HepG2 (cell line): ENCODE measurements around the gene AGER. TPM values are rescaled to one million over a fixed set of nuclear protein-coding genes. Genes with fewer than 3 reads are reported as not detected.

Experiments used
- ATAC-seq: fragments of 200-7000 bp; cut with Tn5 transposase; 3 replicates; pipeline ENCODE4 v1.9.1; 2020; ENCODE audit warnings: mild to moderate bottlenecking, moderate library complexity
- BruUV-seq: library from RNA; stranded (reverse); fragments of 400-500 nt; replicated peaks from 2 replicates; lab custom pipeline; 2021; lab: Mats Ljungman, UMichigan
- CTCF ChIA-PET: fragments of 300-600 bp; formaldehyde crosslinking; extraction: SDS; loops from one replicate; lab custom pipeline; 2021; ENCODE audit warnings: low total read pairs, inconsistent platforms, low intra/inter-chr PET ratio; lab: Yijun Ruan, JAX
- POLR2A ChIA-PET: fragments of 350-600 bp; sonication (Branson Sonifier 250); formaldehyde crosslinking; loops from one replicate; lab custom pipeline; 2020; ENCODE audit warnings: antibody characterized with exemption, inconsistent platforms; lab: Yijun Ruan, JAX
- DNase-seq: peaks from one replicate; pipeline ENCODE4 v3.0.0-alpha.2; 2015; ENCODE audit warnings: low spot score
- FAIRE-seq: peaks from 3 replicates; lab custom pipeline; 2011; peaks lifted over from hg19 to GRCh38; lab: Jason Lieb, UNC
- H2AFZ ChIP-seq: one replicate; pipeline ENCODE4 v1.6.1; 2011; ENCODE audit warnings: low read length, inconsistent platforms
- H3K27ac ChIP-seq: fragments of 300-600 bp; 3 replicates; pipeline ENCODE4 v1.8.0; 2011; ENCODE audit warnings: mixed run types, mild to moderate bottlenecking, mixed read lengths, low read length, inconsistent platforms; ENCODE audit not compliant: insufficient read depth; ENCODE audit errors: extremely low read length
- H3K27me3 ChIP-seq, 2 experiments: fragments of 200-600 bp in 1 of 2; 2 replicates in 1 of 2; 3 replicates in 1 of 2; pipeline versions ENCODE4 v1.6.0 to v1.8.0; 2011; ENCODE audit warnings: low read length in 2 of 2, mild to moderate bottlenecking in 2 of 2, moderate library complexity in 2 of 2, inconsistent platforms in 1 of 2; ENCODE audit not compliant: insufficient read depth in 2 of 2, control insufficient read depth in 1 of 2
- H3K36me3 ChIP-seq, 2 experiments: fragments of 200-600 bp in 1 of 2; replicated peaks in 1 of 2; 2 replicates in 1 of 2; 3 replicates in 1 of 2; pipeline versions ENCODE4 v1.5.1 to v1.8.0; 2011; ENCODE audit warnings: low read length in 2 of 2, inconsistent platforms in 1 of 2; ENCODE audit not compliant: insufficient read depth in 2 of 2, control insufficient read depth in 1 of 2
- H3K4me1 ChIP-seq: 2 replicates; pipeline ENCODE4 v1.5.1; 2012; ENCODE audit warnings: low read length, inconsistent platforms; ENCODE audit not compliant: insufficient read depth
- H3K4me2 ChIP-seq: 2 replicates; pipeline ENCODE4 v1.6.0; 2011; ENCODE audit warnings: low read depth, low read length, inconsistent platforms
- H3K4me3 ChIP-seq, 3 experiments: fragments of 200-600 bp in 1 of 3; sonication (generic), shearing (Covaris generic) in 1 of 3; replicated peaks in 1 of 3; 2 replicates each; pipeline ENCODE4 v1.5.1; 2011 to 2016; ENCODE audit warnings: low read length in 3 of 3, inconsistent platforms in 2 of 3, low read depth in 2 of 3, mild to moderate bottlenecking in 2 of 3, control low read depth in 1 of 3, mixed read lengths in 1 of 3; ENCODE audit not compliant: insufficient read depth in 1 of 3
- H3K79me2 ChIP-seq: one replicate; pipeline ENCODE4 v1.6.1; 2011; ENCODE audit warnings: low read length, inconsistent platforms; ENCODE audit not compliant: insufficient read depth
- H3K9ac ChIP-seq: 2 replicates; pipeline ENCODE4 v1.6.0; 2011; ENCODE audit warnings: mild to moderate bottlenecking, low read depth, low read length, inconsistent platforms; ENCODE audit not compliant: insufficient read depth
- H3K9me3 ChIP-seq: 2 replicates; pipeline ENCODE4 v1.5.1; 2012; ENCODE audit warnings: mild to moderate bottlenecking, low read length
- H4K20me1 ChIP-seq: 2 replicates; pipeline ENCODE4 v1.6.0; 2011; ENCODE audit warnings: inconsistent platforms, mild to moderate bottlenecking, low read length, moderate library complexity; ENCODE audit not compliant: insufficient read depth
- AHR ChIP-seq: IDR thresholded peaks from 2 replicates; pipeline ENCODE4 v1.6.1; 2018; ENCODE audit warnings: missing genetic modification reagents, missing compliant biosample characterization
- BHLHE40 ChIP-seq: IDR thresholded peaks from 2 replicates; pipeline ENCODE4 v1.6.1; 2011; ENCODE audit warnings: low read length, improper control_type of control experiment
- GLI4 ChIP-seq: sonication (generic); formaldehyde crosslinking; IDR thresholded peaks from 2 replicates; pipeline ENCODE4 v1.5.1; 2020; ENCODE audit warnings: missing genetic modification reagents, mild to moderate bottlenecking, moderate library complexity, borderline replicate concordance
- NFIC ChIP-seq: IDR thresholded peaks from 2 replicates; pipeline ENCODE4 v1.6.1; 2012; ENCODE audit warnings: mild to moderate bottlenecking, low read length, inconsistent platforms
- ZFP41 ChIP-seq: sonication (generic); formaldehyde crosslinking; IDR thresholded peaks from 2 replicates; pipeline ENCODE4 v1.4.0; 2020; ENCODE audit warnings: mild to moderate bottlenecking, missing genetic modification reagents, borderline replicate concordance
- ZSCAN9 ChIP-seq: IDR thresholded peaks from 2 replicates; pipeline ENCODE4 v1.6.1; 2016; ENCODE audit warnings: borderline replicate concordance
- WGBS: methylation state at CpG from one replicate; pipeline ENCODE4 v1.1.6; 2017; ENCODE audit warnings: low lambda C conversion rate; 5-methylcytosine and 5-hydroxymethylcytosine counted together
- in situ Hi-C: cut with HindIII; loops from 2 replicates; pipeline ENCODE4 v1.10.0; 2017; ENCODE audit warnings: low pct_unique_long_range_greater_than_20kb; ENCODE audit not compliant: extremely low pct_ligation_motif_present
- intact Hi-C: fragments of 100-400 bp; cut with micrococcal nuclease; formaldehyde crosslinking; loops from one replicate; pipeline ENCODE4 v1.10.0; 2022; ENCODE audit not compliant: unreplicated experiment
- polyA plus RNA-seq, 8 experiments: library from polyadenylated mRNA; depleted of rRNA in 3 of 8; stranded (reverse) in 7 of 8; unstranded in 1 of 8; fragments of >200 nt; fragmentation: Illumina TruSeq in 4 of 8; extraction: Trizol in 4 of 8; gene quantifications; 2 replicates each; pipeline versions ENCODE4 v1.2.1 to v1.2.3, GENCODE V29; 2011 to 2016; ENCODE audit warnings: low read depth in 4 of 8, missing spikeins in 1 of 8, mixed read lengths in 1 of 8; ENCODE audit not compliant: insufficient read depth in 1 of 8
- total RNA-seq, 5 experiments: library from RNA; depleted of rRNA; stranded (reverse); fragments of >200 nt; fragmentation: Illumina TruSeq; extraction: Trizol; gene quantifications; 2 replicates each; pipeline ENCODE4 v1.2.3, GENCODE V29; 2016; ENCODE audit warnings: low read depth in 1 of 5
- TF ChIP-seq, protein P1 (sequence below): sonication (generic); formaldehyde crosslinking; IDR thresholded peaks from 2 replicates; pipeline ENCODE4 v1.4.0; 2020; ENCODE audit warnings: missing genetic modification reagents
- TF ChIP-seq, protein P2 (sequence below): sonication (generic); formaldehyde crosslinking; IDR thresholded peaks from 2 replicates; pipeline ENCODE4 v1.5.0; 2020; ENCODE audit warnings: missing genetic modification reagents

AGER gene
- total and polyA plus RNA-seq, 2 of the 13 experiments (the other 11 are each of a cell fraction or from before 2014, with no cell fraction given) = 1.9 to 5.1 TPM

DNA sequence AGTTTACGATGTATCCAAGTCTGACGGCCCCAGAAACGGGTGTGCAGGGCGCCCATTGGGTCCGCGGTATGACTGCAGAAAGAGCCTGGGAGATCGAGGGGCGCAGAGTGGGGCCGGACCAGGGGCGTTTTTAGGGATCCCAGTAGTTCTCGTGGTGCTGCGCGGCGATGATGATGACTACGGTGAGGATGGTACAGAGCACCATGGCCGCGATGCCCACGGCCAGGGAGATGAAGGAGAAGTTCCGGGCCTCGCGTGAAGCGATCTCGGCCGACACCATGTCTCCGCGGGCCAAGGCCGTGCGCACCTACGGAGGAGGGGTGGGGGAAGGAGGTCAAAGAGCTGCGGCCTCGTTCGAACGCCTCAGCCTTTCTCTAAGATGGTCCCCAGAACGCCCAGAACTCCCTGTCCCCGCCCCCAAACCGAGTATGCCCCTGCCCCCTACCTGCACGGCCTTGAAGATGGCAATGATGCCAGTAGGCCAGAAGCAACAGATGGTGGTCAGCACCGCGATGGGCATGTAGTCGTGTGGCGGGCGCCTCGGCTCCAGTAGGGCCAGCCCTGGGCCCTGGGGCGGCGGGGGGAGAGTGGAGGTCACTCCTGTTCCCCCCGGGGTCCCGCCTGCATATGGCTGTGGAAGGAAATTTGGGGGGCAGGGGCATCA, 34.8 kb downstream of the AGER start:
- in situ Hi-C loops (no loop called here), intact Hi-C loops (no loop called here)
- FAIRE-seq = no peak
- ChIA-PET CTCF (no interaction called here), POLR2A (no interaction called here)
- H3K27me3 ChIP-seq = peaks cover 0 to 5% of the 10 kb centered on the region in 2 experiments; a peak in 2 of 5 replicates
- no peaks in the 10 kb centered on the region for H4K20me1 ChIP-seq
- H3K4me3 ChIP-seq = no peak overlapping the region
- no peak overlapping the region for H3K9ac ChIP-seq
- H3K4me2 ChIP-seq = no peak overlapping the region
- H3K36me3 ChIP-seq = no peaks in the 10 kb centered on the region
- no peak for ATAC-seq
- TF ChIP-seq NFIC (no peak), ZSCAN9 (no peak), GLI4 (CRISPR knock-in tag) (no peak), BHLHE40 (no peak), AHR (no peak), ZFP41 (no peak)
- TF ChIP-seq, protein P1, sequence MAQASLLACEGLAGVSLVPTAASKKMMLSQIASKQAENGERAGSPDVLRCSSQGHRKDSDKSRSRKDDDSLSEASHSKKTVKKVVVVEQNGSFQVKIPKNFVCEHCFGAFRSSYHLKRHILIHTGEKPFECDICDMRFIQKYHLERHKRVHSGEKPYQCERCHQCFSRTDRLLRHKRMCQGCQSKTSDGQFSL (CRISPR knock-in tag) = no peak
- TF ChIP-seq, protein P2, sequence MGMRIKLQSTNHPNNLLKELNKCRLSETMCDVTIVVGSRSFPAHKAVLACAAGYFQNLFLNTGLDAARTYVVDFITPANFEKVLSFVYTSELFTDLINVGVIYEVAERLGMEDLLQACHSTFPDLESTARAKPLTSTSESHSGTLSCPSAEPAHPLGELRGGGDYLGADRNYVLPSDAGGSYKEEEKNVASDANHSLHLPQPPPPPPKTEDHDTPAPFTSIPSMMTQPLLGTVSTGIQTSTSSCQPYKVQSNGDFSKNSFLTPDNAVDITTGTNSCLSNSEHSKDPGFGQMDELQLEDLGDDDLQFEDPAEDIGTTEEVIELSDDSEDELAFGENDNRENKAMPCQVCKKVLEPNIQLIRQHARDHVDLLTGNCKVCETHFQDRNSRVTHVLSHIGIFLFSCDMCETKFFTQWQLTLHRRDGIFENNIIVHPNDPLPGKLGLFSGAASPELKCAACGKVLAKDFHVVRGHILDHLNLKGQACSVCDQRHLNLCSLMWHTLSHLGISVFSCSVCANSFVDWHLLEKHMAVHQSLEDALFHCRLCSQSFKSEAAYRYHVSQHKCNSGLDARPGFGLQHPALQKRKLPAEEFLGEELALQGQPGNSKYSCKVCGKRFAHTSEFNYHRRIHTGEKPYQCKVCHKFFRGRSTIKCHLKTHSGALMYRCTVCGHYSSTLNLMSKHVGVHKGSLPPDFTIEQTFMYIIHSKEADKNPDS (CRISPR knock-in tag) = no peak
- WGBS = 83% methylated on average over 37 of the region's 47 CpGs
- peaks cover 20% of the 10 kb centered on the region for H3K4me1 ChIP-seq
- H3K79me2 ChIP-seq = peaks cover under 1% of the 10 kb centered on the region
- no peak overlapping the region for H2AFZ ChIP-seq
- no peak overlapping the region for H3K27ac ChIP-seq
- BruUV-seq = no TSS peak
- no peak for DNase-seq
- no peaks in the 10 kb centered on the region for H3K9me3 ChIP-seq
